Muscle layer of duodenum (tissue), 2 donors: ENCODE measurements around the gene ADCY7.

ENCODE experiments used
- H3K27ac ChIP-seq: one replicate; pipeline ENCODE4 v1.7.0; 2013; ENCODE audit warnings: mild to moderate bottlenecking, low read length
- H3K27me3 ChIP-seq: one replicate; pipeline ENCODE4 v1.7.0; 2013; ENCODE audit warnings: low read depth, mild to moderate bottlenecking, control low read depth, low read length
- H3K36me3 ChIP-seq, 2 donors: one replicate each; pipeline ENCODE4 v1.7.0; 2013; ENCODE audit warnings: low read length in 2 of 2, control low read depth in 1 of 2, mild to moderate bottlenecking in 1 of 2; ENCODE audit not compliant: insufficient read depth in 2 of 2, control insufficient read depth in 1 of 2
- H3K4me1 ChIP-seq, 2 donors: one replicate each; pipeline ENCODE4 v1.7.0; 2013; ENCODE audit warnings: low read length in 2 of 2, mild to moderate bottlenecking in 2 of 2, control low read depth in 1 of 2, moderate library complexity in 1 of 2; ENCODE audit not compliant: insufficient read depth in 2 of 2, control insufficient read depth in 1 of 2
- H3K4me3 ChIP-seq, 2 donors: one replicate each; pipeline ENCODE4 v1.7.0; 2013; ENCODE audit warnings: low read length in 2 of 2, low read depth in 1 of 2, mild to moderate bottlenecking in 1 of 2
- H3K9me3 ChIP-seq, 2 donors: one replicate each; pipeline ENCODE4 v1.7.0; 2013; ENCODE audit warnings: low read length in 2 of 2, control low read depth in 1 of 2, mild to moderate bottlenecking in 1 of 2; ENCODE audit not compliant: control insufficient read depth in 1 of 2
- donor health status: healthy.

Gene ADCY7

DNA sequence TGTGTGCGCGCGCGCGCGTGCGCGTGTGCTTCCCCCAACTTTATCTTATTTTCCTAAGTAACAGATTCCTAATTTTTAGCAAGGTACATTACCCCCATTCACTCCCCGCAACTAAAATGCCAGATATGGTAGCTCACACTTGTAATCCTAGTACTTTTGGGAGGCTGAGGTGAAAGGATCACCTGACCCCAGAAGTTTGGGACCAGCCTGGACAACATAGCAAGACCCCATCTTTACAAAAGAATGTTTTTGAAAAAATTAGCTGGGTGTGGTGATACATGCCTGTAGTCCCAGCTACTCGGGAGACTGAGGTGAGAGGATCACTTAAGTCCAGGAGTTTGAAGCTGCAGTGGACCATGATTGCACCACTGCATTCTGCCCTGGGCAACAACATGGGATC, 97.3 kb downstream of the ADCY7 start:
- H3K9me3 ChIP-seq = no peaks in the 10 kb centered on the region
- H3K27ac ChIP-seq = no peak overlapping the region
- H3K4me3 ChIP-seq = no peak overlapping the region
- H3K36me3 ChIP-seq = peaks cover 17 to 24% of the 10 kb centered on the region in 2 donors
- no peaks in the 10 kb centered on the region for H3K27me3 ChIP-seq
- peaks cover 11 to 57% of the 10 kb centered on the region in 2 donors for H3K4me1 ChIP-seq

DNA sequence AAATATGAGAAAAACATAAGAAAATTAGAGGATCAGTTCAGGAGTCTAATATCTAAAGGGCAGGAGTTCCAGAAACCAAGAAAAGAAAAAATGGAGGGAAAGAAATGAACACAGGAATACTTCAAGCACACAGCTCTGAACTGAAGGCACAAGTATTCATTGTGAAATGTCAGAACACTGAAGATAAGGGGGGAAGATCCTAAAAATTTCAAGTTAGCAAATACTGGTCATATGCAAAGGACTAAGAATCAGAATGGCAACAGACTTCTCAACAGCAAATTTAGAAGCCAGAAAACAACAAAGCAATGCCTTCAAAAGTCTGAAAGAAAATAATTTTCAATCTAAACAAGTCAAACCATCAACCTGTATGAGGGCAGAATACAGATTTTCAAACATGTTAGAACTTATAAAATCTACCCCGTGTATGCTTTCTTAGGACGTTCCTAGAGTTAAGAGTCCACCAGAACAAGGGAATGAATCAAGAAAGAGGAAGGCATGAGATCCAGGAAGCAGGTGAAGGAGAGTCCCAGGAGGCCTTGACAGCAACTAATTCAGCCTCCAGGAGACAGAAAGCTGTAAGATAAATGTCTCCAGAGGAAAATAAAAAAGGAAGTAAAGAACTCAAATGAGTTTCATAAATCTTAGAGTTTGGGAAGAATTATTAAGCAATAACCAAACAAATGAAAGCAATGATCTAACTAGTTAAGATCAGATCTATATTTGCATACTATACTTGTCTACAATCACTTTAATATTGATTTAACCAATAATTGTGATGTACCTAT, 99.6 kb downstream of the ADCY7 start:
- H3K9me3 ChIP-seq = no peaks in the 10 kb centered on the region
- no peak overlapping the region for H3K27ac ChIP-seq
- H3K36me3 ChIP-seq = peaks cover 17 to 24% of the 10 kb centered on the region in 2 donors
- no peaks in the 10 kb centered on the region for H3K27me3 ChIP-seq
- peaks cover 9 to 41% of the 10 kb centered on the region in 2 donors for H3K4me1 ChIP-seq
- H3K4me3 ChIP-seq = no peak overlapping the region
